ENCODE results near the gene CXCL8. TPM values are rescaled to one million over a fixed set of nuclear protein-coding genes. Genes with fewer than 3 reads are reported as not detected.

Gene CXCL8
- total and polyA plus RNA-seq, 2 of the 8 experiments (the other 6 are each of a cell fraction or from before 2014, with no cell fraction given): not detected

DNA sequence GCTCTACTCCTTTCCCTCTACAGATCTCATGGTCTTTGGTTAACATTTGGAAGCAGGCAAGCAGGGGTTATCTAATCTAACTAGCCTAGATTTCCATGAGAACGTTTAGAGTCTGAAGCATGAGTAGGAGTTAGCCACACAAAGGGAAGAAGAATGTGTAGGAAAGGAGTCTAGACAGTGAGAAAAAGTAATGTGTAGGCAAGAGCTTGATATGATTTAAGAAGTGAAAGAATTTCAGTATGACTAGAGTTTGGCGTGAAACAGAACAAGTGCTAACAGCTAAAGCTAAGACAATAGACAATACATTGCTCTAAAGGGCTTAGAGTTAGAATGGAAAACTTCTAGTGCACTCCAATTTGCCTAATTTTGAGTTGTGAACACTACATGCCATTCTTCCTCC is 10.8 kb downstream of the CXCL8 start (continued):
- no peak for TF ChIP-seq KDM5A (IDR thresholded peaks at IDR 0.05; ENCODE audit: low read length)
- TF ChIP-seq EZH2 (IDR thresholded peaks at IDR 0.05; ENCODE audit: low read depth, low read length, severe bottlenecking): no peak

Data from H1 (cell line).